HTR-8/SVneo (cell line): Measurements from ENCODE around the gene RPL36.
"Not testable (repeated sequence)": the region's sequence is repeated elsewhere in the genome, so short reads cannot be mapped to it uniquely, and the experiment has no call there.

Experiments used
- DNase-seq: peaks from one replicate; pipeline ENCODE4 v3.0.0; 2011; ENCODE audit warnings: low spot score, mixed read lengths; ENCODE audit not compliant: insufficient read length
- FAIRE-seq: peaks from 2 replicates; lab custom pipeline; 2011; peaks lifted over from hg19 to GRCh38; lab: Jason Lieb, UNC

Gene RPL36

GRCh38 chr19:5733172-5733571 is 43.1 kb downstream of the RPL36 start:
- not testable (repeated sequence) for FAIRE-seq, DNase-seq

DNA sequence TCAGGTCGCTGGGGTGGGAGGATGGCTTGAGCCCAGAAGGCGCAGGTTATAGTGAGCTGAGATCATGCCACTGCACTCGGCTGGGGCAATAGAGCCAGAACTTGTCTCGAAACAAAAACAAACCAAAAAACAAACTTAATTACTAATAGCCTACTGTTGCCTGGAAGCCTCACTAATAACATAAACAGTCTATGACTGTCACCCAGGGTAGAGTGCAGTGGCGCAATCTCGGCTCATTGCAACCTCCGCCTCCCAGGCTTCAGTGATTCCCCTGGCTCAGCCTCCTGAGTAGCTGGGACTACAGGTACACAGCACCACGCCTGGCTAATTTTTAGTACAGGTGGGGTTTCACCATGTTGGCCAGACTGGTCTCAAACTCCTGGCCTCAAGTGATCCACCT is 48.3 kb downstream of the RPL36 start:
- no peak for FAIRE-seq
- no peak for DNase-seq
